NCI-H526 treated with DMSO at 0.1 percent for 48 hours (cell line): ENCODE data around the gene RPP25L.
A peak's percentile ranks its signal among the peaks of the same experiment; 100 is the strongest.

Experiments used
- DNase-seq: peaks from one replicate; lab custom pipeline; 2025; lab: John Stamatoyannopoulos, UW

RPP25L gene

GRCh38 chr9:34637356-34638137 is 25.6 kb upstream of the RPP25L start, which contains the start of gene SIGMAR1:
SIGMAR1 (minus strand) TSS chr9:34637787; CDS start chr9:34637697, 90 bp downstream.
- DNase-seq = peak; percentile 83

- DNase-seq = no peak
Measured at GRCh38 chr9:34636791-34637355, 25.0 kb upstream of the RPP25L start.

- DNase-seq = no peak
Measured at GRCh38 chr9:34635556-34635955, 23.7 kb upstream of the RPP25L start.

- no peak for DNase-seq
Measured at GRCh38 chr9:34634551-34635248, 22.8 kb upstream of the RPP25L start.

GRCh38 chr9:34633851-34634550 is 22.1 kb upstream of the RPP25L start:
- peak; percentile 49 for DNase-seq

- DNase-seq = no peak
Measured at GRCh38 chr9:34633166-34633565, 21.3 kb upstream of the RPP25L start.

- DNase-seq = no peak
Measured at GRCh38 chr9:34630402-34631154, 18.7 kb upstream of the RPP25L start.

- no peak for DNase-seq
Measured at GRCh38 chr9:34629491-34629808, 17.6 kb upstream of the RPP25L start.

GRCh38 chr9:34628656-34629490 is 17.0 kb upstream of the RPP25L start, which contains the start of gene ARID3C:
ARID3C (minus strand) TSS chr9:34629066; CDS start chr9:34628014, 1,052 bp downstream.
- peak; percentile 42 for DNase-seq

- DNase-seq = no peak
Measured at GRCh38 chr9:34627716-34628655, 16.1 kb upstream of the RPP25L start.

- no peak for DNase-seq
Measured at GRCh38 chr9:34625186-34625486, 13.2 kb upstream of the RPP25L start.

- DNase-seq = no peak
Measured at GRCh38 chr9:34624475-34625185, 12.7 kb upstream of the RPP25L start.

GRCh38 chr9:34623374-34624235 is 11.7 kb upstream of the RPP25L start:
- no peak for DNase-seq

GRCh38 chr9:34620061-34620994 is 8.4 kb upstream of the RPP25L start, which contains the start of gene DCTN3:
DCTN3 (minus strand) TSS chr9:34620495; CDS start chr9:34620464, 31 bp downstream.
- DNase-seq = peak; percentile 85

- DNase-seq = no peak
Measured at GRCh38 chr9:34615132-34615531, 3.2 kb upstream of the RPP25L start.

- peak; percentile 24 for DNase-seq
Measured at GRCh38 chr9:34612788-34613390, 992 bp upstream of the RPP25L start.
